Neural cell (in vitro differentiated cells): ENCODE measurements around the gene PIP5K1B. TPM values are rescaled to one million over a fixed set of nuclear protein-coding genes. Genes with fewer than 3 reads are reported as not detected.

Source experiments
- H2AFZ ChIP-seq: fragments of 200-600, 300-800 bp; sonication (generic), shearing (Covaris generic); 2 replicates; pipeline ENCODE4 v1.6.0; 2014; ENCODE audit warnings: low read depth, mild to moderate bottlenecking, antibody characterized with exemption, low read length, moderate library complexity
- H3F3A ChIP-seq: fragments of 200-600 bp; shearing (Covaris generic); 2 replicates; pipeline ENCODE4 v1.6.1; 2016; ENCODE audit warnings: mild to moderate bottlenecking, moderate library complexity, mixed read lengths, antibody characterized with exemption, low read length; ENCODE audit not compliant: insufficient read depth, poor library complexity, severe bottlenecking
- H3K27ac ChIP-seq: fragments of 200-600, 300-800 bp; sonication (generic), shearing (Covaris generic); 2 replicates; pipeline ENCODE4 v1.5.1; 2014; ENCODE audit warnings: mild to moderate bottlenecking, low read length, moderate library complexity
- H3K27me3 ChIP-seq: fragments of 300-800, 200-600 bp; sonication (generic), shearing (Covaris generic); 2 replicates; pipeline ENCODE4 v1.6.0; 2014; ENCODE audit warnings: mild to moderate bottlenecking, low read depth, low read length, moderate library complexity; ENCODE audit not compliant: insufficient read depth
- H3K36me3 ChIP-seq: fragments of 300-800, 200-600 bp; sonication (generic), shearing (Covaris generic); 2 replicates; pipeline ENCODE4 v1.5.1; 2014; ENCODE audit warnings: mild to moderate bottlenecking, antibody characterized with exemption, low read length, moderate library complexity; ENCODE audit not compliant: insufficient read depth
- H3K4me2 ChIP-seq: fragments of 300-800, 200-600 bp; sonication (generic), shearing (Covaris generic); 2 replicates; pipeline ENCODE4 v1.6.0; 2014; ENCODE audit warnings: mild to moderate bottlenecking, low read length
- H3K4me3 ChIP-seq: fragments of 300-800, 200-600 bp; sonication (generic), shearing (Covaris generic); 2 replicates; pipeline ENCODE4 v1.5.1; 2014; ENCODE audit warnings: mild to moderate bottlenecking, low read length, moderate library complexity
- H3K79me2 ChIP-seq: fragments of 200-600 bp; shearing (Covaris generic); replicated peaks from 2 replicates; pipeline ENCODE4 v1.6.0; 2014; ENCODE audit warnings: mild to moderate bottlenecking, low read length, moderate library complexity; ENCODE audit not compliant: insufficient read depth
- H3K9ac ChIP-seq: fragments of 300-800, 200-600 bp; sonication (generic), shearing (Covaris generic); 2 replicates; pipeline ENCODE4 v1.6.1; 2016; ENCODE audit warnings: mild to moderate bottlenecking, low read length, mixed read lengths
- H3K9me2 ChIP-seq: fragments of 200-600 bp; shearing (Covaris generic); 2 replicates; pipeline ENCODE4 v1.6.1; 2016; ENCODE audit warnings: mild to moderate bottlenecking, low read length, mixed read lengths; ENCODE audit not compliant: insufficient read depth
- H3K9me3 ChIP-seq: fragments of 200-600, 300-800 bp; sonication (generic), shearing (Covaris generic); 2 replicates; pipeline ENCODE4 v1.6.1; 2016; ENCODE audit warnings: mild to moderate bottlenecking, mixed run types, low read length, moderate library complexity, mixed read lengths
- H4K20me1 ChIP-seq: fragments of 200-600 bp; shearing (Covaris generic); 2 replicates; pipeline ENCODE4 v1.6.1; 2016; ENCODE audit warnings: mild to moderate bottlenecking, mixed run types; ENCODE audit not compliant: insufficient read depth
- EP300 ChIP-seq: fragments of 450-650 bp; conservative IDR thresholded peaks from 2 replicates; pipeline ENCODE4 v1.6.1; 2014; ENCODE audit warnings: antibody characterized with exemption, mild to moderate bottlenecking, moderate library complexity; ENCODE audit not compliant: poor library complexity, severe bottlenecking
- EZH2 ChIP-seq: fragments of 200-600, 300-800 bp; shearing (Covaris generic), sonication (generic); IDR thresholded peaks from 2 replicates; pipeline ENCODE4 v1.6.1; 2014; ENCODE audit warnings: antibody characterized with exemption, low read length, borderline replicate concordance, mild to moderate bottlenecking; ENCODE audit not compliant: insufficient read depth, poor library complexity, severe bottlenecking
- MXI1 ChIP-seq: fragments of 450-650 bp; conservative IDR thresholded peaks from 2 replicates; pipeline ENCODE4 v1.6.1; 2014; ENCODE audit warnings: antibody characterized with exemption, mild to moderate bottlenecking; ENCODE audit not compliant: poor library complexity, severe bottlenecking
- POLR2AphosphoS5 ChIP-seq: IDR thresholded peaks from 2 replicates; pipeline ENCODE4 v1.6.1; 2012
- RAD21 ChIP-seq: fragments of 450-650 bp; conservative IDR thresholded peaks from 2 replicates; pipeline ENCODE4 v1.6.1; 2014; ENCODE audit warnings: antibody characterized with exemption, mild to moderate bottlenecking, moderate library complexity
- SMC3 ChIP-seq: fragments of 450-650 bp; conservative IDR thresholded peaks from 2 replicates; pipeline ENCODE4 v1.6.1; 2014; ENCODE audit warnings: antibody characterized with exemption, mild to moderate bottlenecking, moderate library complexity; ENCODE audit not compliant: poor library complexity
- TAF1 ChIP-seq: IDR thresholded peaks from 2 replicates; pipeline ENCODE4 v1.6.1; 2012; ENCODE audit warnings: low read depth
- polyA plus RNA-seq: library from polyadenylated mRNA; depleted of rRNA; stranded (reverse); fragments of >200 nt; gene quantifications from 2 replicates; pipeline ENCODE4 v1.2.3, GENCODE V29; 2014
- TF ChIP-seq, protein P1 (sequence below): IDR thresholded peaks from 2 replicates; pipeline ENCODE4 v1.6.1; 2012; ENCODE audit warnings: borderline replicate concordance
- TF ChIP-seq, protein P2 (sequence below): fragments of 450-650 bp; IDR thresholded peaks from 2 replicates; pipeline ENCODE4 v1.5.1; 2014; ENCODE audit warnings: antibody characterized with exemption, mild to moderate bottlenecking, moderate library complexity; ENCODE audit not compliant: poor library complexity, severe bottlenecking

The PIP5K1B gene
- polyA plus RNA-seq, 1 donor from 2014 or later = 1.5 TPM

DNA sequence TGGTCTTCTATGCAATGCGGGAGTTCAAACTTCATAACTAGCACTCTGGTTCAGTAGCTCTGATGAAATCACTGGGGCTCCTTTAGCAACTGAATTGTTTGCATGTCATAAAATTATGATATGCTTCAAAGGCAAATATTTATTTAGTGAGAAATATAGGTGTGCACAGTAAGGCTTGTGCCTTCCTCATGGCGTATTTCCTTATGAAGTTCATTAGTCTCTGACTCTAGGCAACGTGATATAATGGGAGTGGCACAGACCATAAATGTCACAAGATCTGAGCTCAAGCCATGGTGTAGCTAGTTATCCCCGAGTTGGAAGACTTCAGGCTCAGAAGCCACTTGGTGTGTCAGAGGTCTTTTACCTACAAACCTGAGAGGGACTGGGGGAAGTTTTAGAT lies 35.5 kb downstream of the PIP5K1B start:
- H3K9ac ChIP-seq = no peak overlapping the region
- H3F3A ChIP-seq = no peaks in the 10 kb centered on the region
- H4K20me1 ChIP-seq = no peaks in the 10 kb centered on the region
- H3K9me3 ChIP-seq = no peaks in the 10 kb centered on the region
- H3K27me3 ChIP-seq = no peaks in the 10 kb centered on the region
- H3K4me2 ChIP-seq = no peak overlapping the region
- no peak for TF ChIP-seq TAF1
- no peak for TF ChIP-seq EZH2
- no peak for TF ChIP-seq EP300
- no peak for TF ChIP-seq SMC3
- no peak for TF ChIP-seq RAD21
- no peak for TF ChIP-seq POLR2AphosphoS5
- TF ChIP-seq, protein P1, sequence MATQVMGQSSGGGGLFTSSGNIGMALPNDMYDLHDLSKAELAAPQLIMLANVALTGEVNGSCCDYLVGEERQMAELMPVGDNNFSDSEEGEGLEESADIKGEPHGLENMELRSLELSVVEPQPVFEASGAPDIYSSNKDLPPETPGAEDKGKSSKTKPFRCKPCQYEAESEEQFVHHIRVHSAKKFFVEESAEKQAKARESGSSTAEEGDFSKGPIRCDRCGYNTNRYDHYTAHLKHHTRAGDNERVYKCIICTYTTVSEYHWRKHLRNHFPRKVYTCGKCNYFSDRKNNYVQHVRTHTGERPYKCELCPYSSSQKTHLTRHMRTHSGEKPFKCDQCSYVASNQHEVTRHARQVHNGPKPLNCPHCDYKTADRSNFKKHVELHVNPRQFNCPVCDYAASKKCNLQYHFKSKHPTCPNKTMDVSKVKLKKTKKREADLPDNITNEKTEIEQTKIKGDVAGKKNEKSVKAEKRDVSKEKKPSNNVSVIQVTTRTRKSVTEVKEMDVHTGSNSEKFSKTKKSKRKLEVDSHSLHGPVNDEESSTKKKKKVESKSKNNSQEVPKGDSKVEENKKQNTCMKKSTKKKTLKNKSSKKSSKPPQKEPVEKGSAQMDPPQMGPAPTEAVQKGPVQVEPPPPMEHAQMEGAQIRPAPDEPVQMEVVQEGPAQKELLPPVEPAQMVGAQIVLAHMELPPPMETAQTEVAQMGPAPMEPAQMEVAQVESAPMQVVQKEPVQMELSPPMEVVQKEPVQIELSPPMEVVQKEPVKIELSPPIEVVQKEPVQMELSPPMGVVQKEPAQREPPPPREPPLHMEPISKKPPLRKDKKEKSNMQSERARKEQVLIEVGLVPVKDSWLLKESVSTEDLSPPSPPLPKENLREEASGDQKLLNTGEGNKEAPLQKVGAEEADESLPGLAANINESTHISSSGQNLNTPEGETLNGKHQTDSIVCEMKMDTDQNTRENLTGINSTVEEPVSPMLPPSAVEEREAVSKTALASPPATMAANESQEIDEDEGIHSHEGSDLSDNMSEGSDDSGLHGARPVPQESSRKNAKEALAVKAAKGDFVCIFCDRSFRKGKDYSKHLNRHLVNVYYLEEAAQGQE = no peak
- no peak for TF ChIP-seq MXI1
- TF ChIP-seq, protein P2, sequence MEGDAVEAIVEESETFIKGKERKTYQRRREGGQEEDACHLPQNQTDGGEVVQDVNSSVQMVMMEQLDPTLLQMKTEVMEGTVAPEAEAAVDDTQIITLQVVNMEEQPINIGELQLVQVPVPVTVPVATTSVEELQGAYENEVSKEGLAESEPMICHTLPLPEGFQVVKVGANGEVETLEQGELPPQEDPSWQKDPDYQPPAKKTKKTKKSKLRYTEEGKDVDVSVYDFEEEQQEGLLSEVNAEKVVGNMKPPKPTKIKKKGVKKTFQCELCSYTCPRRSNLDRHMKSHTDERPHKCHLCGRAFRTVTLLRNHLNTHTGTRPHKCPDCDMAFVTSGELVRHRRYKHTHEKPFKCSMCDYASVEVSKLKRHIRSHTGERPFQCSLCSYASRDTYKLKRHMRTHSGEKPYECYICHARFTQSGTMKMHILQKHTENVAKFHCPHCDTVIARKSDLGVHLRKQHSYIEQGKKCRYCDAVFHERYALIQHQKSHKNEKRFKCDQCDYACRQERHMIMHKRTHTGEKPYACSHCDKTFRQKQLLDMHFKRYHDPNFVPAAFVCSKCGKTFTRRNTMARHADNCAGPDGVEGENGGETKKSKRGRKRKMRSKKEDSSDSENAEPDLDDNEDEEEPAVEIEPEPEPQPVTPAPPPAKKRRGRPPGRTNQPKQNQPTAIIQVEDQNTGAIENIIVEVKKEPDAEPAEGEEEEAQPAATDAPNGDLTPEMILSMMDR = no peak
- H3K4me3 ChIP-seq = no peak overlapping the region
- no peaks in the 10 kb centered on the region for H3K9me2 ChIP-seq
- no peaks in the 10 kb centered on the region for H3K36me3 ChIP-seq
- H2AFZ ChIP-seq = no peak overlapping the region
- no peaks in the 10 kb centered on the region for H3K79me2 ChIP-seq
- H3K27ac ChIP-seq = no peak overlapping the region

DNA sequence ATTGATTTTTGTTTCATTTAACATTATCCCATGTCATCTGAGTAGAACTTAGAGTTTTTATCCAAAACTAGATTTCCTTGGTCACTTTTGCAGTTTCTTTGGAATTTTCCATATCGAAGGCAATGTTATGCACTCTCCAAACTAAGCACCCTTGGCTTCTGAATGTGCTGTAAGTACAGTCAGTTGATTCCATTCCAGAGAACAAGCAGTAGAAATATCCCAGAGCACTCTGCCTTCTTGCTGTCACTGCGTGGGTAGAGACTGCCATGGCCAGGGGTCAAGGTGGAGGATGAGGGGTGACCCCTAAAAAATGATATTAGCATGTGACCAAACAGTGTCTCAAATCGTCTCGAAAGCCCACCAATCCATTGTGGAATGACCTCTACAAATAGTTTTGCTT lies 36.2 kb downstream of the PIP5K1B start:
- no peaks in the 10 kb centered on the region for H4K20me1 ChIP-seq
- no peak overlapping the region for H3K4me2 ChIP-seq
- no peak overlapping the region for H3K9ac ChIP-seq
- no peak overlapping the region for H3K27ac ChIP-seq
- no peaks in the 10 kb centered on the region for H3K27me3 ChIP-seq
- H3K36me3 ChIP-seq = no peaks in the 10 kb centered on the region
- H3K9me2 ChIP-seq = no peaks in the 10 kb centered on the region
- no peaks in the 10 kb centered on the region for H3K79me2 ChIP-seq
- no peak overlapping the region for H3K4me3 ChIP-seq
- H3K9me3 ChIP-seq = no peaks in the 10 kb centered on the region
- no peaks in the 10 kb centered on the region for H3F3A ChIP-seq
- H2AFZ ChIP-seq = no peak overlapping the region
- TF ChIP-seq, protein P1 = no peak
- TF ChIP-seq POLR2AphosphoS5 (no peak), EZH2 (no peak), MXI1 (no peak), RAD21 (no peak), SMC3 (no peak), TAF1 (no peak), EP300 (no peak)
